Stimulated activated CD4-positive, alpha-beta T cell treated with anti-CD3 and anti-CD28 coated beads, Interleukin-1b, Interleukin-23, amount 100 ng/mL, for 24 hours (primary cell): ENCODE results near the gene EED.
A peak's percentile ranks its signal among the peaks of the same experiment; 100 is the strongest.
"Not testable (repeated sequence)": the region's sequence is repeated elsewhere in the genome, so short reads cannot be mapped to it uniquely, and the experiment has no call there.

ENCODE experiments used
- DNase-seq, 4 experiments: peaks; one replicate each; pipeline ENCODE4 v3.0.0-alpha.2; 2020; ENCODE audit warnings: low read depth in 4 of 4, low spot score in 1 of 4

Gene EED

DNA sequence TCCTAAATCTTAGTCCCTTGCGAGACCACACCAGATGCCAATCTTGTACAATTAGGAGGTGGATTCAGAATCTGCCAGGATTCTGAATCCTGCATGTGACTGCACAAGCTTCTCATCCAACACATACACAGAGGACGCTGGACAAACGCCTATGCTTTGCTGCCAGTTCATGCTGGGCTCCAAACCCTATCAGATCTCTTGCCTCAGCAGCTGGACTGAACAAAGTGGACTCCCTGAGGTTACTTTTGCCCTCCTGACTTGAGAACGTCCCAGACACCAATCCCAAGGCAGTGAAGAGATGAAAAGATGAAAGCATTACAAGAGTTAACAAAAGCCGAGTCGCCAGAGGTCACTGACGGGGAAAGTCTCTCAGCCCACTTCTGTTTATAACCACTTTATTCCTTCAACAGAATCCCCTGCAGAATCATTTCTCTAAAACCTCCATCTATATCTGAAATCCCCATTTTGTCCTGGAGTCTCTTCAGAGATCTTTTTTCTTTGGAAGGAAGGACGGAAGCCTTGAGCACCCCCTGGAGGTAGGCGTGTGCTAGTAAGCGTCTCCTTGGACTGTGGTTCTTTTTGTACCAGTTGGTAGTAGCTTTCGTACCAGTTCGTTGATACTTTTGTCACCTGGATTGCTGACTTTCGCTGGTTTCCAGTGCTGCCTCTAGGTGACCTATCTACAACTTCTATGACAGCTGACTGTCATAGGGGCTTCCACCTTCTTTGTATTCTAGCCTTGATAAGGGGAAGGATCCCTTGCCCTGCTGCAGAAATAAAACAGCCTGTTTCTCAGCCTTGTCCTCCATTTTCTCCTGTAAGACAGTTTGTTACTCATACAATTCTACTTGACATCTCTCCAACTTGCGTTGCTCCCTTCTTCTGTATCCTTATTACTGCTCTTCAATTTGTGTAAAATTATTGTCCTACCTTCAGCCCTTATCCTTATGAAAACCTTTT lies 26.1 kb upstream of the EED start:
- DNase-seq: peak in 3 of 4 experiments; percentile 43 to 52 (median 45)

DNA sequence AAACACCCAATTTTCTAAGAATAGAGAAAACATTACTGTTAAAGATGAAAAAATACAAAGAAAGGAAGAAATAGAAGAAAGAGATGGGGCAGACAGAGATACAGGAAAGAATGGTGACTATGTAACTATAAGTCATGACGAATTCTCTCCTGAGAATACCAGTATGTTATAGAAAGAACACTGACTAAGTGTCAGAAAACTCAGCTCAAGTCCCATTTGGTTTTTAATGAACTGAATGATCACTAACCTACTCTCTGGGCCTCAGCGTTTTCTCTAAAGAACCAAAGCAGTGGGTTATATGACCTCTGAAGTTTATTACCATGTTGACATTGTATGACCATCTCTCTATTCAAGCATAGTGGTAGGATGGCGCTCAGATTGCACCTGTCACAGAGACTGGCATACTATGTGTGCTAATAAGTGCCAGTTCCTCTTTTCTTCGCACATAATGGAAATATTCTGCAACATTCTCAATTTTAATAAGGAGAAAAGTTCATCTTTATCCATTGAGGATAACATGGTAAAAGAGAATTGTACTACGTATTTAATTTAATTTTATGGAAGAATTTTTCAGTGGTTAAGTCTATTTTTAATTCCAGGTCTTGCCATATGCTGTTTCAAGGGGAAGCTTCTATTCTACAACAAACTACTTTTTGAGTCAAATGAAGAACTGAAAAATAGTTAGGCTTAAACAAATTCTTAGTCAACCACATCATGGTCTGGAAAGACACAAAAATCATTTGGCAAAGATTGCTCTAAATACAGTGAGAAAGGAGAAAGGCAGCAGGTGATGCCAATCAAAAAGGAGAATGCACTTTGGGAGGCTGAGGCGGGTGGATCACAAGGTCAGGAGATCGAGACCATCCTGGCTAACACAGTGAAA lies 25.0 kb upstream of the EED start:
- DNase-seq: no peak

DNA sequence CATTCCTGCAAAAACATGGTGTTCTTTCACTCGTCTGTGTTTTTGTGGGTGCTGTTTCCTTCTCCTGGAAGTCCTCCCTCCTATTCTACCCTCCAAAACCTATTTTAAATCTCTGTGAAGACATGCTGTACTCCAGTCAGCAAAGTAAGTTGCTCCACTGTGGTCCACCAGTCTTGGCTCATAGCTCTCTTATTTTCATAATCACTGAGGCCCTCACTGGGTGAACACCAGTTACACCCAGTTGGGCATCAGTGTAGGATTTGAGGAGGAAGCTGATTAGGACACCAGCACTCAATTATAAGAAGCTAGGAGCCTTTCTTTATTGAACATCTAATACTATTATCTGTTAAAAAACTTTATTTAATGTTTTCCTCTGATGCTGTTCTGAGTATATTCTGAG lies 23.9 kb upstream of the EED start:
- DNase-seq: no peak

DNA sequence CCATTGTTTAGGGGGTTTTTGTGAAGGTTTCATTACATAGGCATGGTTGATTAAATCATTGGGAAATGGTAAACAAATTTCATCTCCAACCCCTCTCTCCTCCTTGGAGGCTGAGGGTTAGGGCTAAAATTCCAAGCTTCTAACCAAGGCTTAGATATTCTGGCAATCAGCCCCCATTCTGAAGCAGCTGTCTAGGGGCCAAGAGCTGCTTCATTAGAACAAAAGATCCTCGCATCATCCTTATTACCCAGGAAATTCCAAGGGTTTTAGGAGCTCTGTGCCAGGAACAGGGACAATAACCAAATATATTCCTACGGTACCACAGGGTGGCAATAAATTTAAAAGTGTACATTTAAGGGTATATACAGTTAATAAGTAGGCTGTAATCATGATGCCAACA lies 22.5 kb upstream of the EED start:
- no peak for DNase-seq

DNA sequence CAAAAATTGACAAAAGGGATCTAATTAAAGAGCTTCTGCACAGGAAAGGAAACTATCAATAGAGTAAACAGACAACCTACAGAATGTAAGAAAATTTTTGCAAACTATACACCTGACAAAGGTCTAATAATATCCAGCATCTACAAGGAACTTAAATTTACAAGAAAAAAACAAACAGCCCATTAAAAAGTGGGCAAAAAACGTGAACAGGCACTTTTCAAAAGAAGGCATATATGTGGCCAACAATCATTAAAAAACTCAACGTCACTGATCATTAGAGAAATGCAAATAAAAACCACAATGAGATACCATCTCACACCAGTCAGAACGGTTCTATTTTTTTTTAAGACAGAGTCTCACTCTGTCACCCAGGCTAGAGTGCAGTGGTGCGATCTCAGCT lies 20.0 kb upstream of the EED start:
- not testable (repeated sequence) for DNase-seq

DNA sequence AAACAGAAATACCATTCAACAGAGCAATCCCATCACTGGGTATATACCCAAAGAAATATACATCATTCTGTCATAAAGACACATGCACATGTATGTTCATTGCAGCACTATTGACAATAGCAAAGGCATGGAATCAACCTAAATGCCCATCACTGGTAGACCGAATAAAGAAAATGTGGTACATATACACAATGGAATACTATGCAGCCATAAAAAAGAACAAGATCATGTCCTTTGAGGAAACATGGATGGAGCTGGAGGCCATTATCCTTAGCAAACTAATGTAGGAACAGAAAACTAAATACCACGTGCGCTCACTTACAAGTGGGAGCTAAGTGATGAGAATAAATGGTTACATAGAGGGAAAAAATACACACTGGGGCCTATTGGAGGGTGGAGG lies 19.2 kb upstream of the EED start:
- DNase-seq: not testable (repeated sequence)

DNA sequence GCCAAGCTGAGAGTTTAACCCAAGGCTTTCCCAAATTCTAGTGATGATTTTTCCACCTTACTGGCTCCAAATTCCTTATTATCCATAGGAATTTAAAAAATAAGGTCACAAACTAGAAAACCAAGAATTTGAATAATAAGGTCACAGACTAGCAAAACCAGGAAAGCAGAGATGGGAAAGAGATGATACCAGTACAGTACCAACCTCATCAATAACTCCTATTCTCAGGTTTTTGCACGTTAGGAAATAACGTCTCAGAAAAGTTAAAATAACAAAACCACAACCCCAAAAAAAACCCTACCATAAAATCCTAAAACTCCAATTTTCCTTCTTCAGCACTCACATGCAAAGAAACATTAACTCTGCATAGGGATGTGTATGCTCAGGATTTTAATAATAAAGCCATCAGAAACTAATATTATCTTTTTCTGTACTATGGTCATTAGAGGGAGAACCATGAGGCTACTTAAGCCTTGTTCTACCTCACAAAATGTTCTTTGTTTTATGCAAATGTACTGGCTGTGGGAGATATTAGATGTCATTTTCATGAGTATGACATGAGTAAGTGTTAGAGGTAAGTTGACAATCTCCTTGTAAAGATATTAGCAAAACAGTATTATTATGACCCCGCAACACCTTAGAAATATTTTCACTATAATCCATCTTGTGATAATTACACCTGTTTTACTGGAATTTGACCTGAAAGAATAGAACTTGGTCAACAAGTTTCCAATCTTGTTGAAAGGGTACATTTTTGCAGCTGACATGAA lies 16.1 kb upstream of the EED start:
- no peak for DNase-seq

DNA sequence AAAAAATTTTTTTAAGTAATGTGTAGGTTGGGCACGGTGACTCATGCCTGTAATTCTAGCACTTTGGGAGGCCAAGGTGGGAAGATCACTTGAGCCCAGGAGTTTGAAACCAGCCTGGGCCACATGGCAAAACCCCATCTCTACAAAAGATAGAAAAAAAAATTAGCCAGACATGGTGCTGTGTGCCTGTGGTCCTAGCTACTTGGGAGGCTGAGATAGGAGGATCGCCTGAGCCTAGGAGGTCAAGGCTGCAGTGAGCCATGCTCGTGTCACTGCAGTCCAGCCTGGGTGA lies 15.6 kb upstream of the EED start:
- DNase-seq: peak in 2 of 4 experiments; percentile 35 to 48

DNA sequence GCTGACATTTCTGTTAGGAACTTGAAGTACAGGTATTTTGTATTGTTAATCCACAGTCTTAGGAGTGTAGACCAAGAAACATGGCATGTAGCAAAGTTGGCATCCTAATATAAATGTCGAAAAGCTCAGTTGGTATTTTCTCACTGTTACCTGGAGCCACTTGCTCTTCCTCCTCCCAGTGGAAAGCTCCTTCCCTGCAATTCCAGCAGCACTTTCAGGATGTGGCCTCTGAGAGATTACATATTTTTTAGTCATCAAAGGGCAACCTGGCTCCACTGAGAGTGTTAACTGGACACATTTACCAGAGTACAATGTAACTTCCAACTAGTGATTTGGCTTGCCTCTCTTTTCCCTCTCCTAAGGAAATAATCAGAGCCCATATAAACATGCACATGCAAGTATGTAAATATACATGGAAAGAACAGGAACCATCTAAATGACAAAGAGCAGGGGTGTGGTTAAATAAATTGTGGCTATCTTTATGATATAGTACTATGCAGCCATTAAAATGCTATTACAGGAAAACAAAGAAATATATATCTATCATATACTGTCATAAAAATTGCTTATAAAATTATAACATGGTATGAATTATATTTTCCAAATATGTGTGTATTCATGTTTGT lies 14.3 kb upstream of the EED start:
- no peak for DNase-seq

DNA sequence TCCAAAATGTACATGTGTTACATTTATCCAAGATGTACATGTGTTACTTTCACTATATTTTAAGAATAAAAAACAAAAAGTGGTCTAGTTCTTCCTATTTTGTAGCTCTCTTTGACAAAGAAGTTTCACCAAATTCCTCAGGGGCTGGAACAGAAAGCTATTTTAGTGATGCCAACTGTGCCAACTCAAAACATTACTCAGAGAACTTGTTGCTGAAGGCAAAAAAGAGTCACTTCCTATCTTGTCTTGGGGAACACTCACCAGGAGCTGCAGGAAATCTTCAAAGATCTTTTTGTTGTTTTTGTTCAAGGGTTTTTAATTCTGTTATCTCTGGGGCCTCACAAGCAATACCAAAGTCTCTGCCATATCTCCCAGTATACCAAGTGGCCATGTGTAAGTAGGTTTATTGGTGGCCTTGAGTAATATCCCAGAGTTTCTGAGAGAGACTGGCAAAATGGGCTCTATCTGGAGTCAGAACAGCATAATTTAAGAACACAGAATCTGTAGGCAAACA lies 13.6 kb upstream of the EED start:
- DNase-seq: no peak

DNA sequence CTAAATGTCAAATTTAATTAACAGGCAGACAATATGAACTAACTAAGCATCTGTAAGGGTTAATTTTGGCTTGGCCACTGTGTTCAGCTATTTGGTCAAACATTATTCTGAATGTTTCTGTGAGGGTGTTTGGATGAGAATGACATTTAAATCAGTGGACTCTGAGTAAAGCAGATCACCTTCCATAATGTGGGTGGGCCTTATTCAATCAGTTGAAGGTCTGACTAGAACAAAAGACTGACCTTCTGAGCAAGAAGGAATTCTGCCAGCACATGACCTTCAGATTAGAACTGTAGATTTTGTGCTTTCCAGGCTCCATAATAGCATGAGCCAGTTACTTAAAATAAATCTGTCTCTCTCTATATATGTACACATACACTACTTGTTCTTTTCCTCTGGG lies 12.0 kb upstream of the EED start:
- DNase-seq: no peak

DNA sequence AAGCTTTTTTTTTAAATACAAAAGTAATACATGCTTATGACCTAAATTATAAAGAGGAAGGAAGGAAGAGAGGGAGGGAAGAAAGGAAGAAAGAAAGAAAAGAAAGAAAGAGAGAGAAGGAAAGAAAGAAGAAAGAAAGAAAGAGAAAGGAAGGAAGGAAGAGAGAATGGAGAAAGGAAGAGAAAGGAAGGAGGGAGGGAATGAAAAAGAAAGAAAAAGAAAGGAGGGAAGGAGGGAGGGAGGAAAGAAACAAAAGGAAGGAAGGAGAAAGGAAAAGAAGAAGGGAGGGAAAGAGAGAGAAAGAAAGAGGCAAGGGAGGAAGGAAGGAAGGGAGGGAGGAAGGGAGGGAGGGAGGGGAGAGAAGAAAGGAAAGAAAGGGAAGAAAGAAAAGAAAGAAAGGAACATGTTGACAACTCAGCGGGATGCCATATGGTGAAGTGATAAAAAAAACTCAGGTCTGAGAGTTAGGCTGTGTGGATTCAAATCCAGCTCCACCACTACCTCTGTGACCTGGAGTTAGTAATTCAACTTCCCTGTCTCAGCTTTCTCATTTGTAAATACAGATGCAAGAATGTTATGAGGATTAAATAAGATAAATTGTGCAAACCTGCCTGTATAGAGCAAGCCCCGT lies 9.6 kb upstream of the EED start:
- DNase-seq: no peak

DNA sequence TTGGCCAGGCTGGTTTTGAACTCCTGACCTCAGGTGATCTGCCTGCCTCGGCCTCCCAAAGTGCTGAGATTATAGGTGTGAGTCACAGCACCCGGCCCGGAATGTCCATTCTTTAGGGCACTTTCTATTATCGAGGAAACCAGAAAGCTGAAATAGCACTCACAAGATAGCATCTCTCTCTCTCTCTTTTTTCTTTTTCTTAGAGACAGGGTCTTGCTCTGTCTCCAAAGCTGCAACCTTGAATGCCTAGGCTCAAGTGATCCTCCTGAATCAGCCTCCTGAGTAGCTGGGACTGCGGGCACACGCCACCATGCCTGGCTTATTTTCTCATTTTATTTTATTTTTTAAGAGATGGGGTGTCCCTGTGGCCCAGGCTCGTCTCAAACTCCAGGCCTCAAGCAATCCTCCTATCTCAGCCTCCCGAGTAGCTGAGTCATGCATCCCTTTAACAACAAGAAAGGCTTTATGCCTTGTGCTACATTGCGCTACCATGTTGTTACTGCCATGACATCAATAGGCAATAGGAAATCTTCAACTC lies 7.2 kb upstream of the EED start:
- no peak for DNase-seq

DNA sequence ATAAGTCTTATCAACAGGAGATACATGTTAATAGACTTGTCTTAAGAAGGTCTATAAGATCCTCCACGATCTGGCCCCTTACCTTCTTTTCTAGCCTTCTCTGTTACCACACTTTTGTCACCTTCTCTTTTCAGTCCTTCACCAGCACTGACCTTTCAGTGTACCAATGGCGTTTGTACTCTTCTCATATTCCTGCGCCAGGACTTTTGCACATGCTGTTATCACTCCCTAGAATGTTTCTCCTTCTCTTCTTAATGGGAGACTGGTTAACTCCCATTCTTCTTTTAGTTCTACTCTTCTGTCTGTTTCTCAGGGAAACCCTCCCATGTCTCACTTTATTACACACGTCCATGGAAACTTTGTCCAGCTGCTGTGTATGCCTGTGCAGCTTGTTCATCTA lies 4.4 kb upstream of the EED start:
- DNase-seq: no peak

DNA sequence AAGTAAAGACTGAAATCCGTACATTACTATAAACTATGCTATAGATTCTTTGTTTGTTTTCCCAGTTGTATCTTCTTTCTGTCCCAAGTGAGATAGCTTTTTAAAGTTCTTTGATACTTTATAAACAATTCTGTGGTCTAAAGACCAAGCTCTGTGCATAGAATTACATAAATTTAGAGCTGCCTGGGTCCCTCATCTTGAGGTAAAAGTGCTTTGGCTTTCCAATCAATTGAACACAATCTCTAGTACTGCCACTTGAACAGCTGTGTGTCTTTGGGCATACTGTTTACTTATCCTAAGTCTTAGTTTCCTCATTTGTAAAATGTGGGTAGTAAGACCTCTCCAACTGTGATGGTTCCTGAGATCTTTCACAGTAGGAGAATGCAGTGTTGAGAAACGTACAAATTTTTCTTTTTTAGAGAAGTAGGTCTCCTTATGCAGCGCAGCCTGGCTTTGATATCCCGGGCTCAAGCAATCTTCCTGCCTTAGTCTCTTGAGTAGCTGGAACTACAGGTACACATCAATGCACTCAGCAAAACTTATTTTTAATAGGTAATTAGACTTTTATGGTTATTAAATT lies 2.5 kb upstream of the EED start:
- DNase-seq: no peak

DNA sequence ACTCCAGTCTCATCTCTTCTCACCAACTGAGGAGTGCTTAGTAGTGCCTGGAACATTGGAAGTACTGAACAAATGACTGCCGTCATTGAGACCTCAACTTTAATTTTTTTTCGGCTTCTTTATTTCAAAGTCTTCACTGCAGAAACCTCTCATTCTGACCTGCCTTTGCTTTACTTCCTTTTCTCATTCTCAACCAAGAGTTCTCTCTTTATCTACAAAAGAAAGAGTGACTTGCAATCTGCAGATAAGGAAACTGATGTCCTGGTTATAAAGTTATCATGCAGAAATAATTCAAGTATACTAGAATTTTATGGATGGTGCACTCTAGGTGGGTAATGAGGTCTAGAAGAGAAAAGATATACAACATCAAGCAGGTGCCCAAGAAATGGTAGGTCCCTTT lies 1.2 kb upstream of the EED start:
- DNase-seq: no peak

DNA sequence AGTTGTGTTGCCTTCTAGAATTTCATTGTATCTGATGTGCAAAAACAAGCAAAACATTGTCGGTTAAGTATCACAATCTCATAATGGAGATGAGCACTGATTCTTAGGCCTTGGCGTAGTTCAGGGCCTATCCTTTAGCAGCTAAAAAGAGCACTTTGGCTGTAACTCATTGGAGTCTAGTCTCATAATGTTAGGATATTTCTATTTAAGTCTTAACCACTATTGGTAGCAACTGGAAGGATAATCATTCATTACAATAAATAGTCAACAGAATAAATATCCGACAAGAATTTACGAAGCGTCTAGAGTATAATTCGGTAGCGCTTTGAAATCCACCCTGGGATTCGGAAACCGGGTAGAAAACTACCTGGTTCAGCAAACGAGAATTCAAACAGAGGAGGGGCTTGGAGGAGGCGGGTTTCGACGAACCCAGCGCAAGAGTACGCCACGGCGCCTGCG lies 461 bp upstream of the EED start:
- DNase-seq: peak; percentile 70 to 83 (median 80)

DNA sequence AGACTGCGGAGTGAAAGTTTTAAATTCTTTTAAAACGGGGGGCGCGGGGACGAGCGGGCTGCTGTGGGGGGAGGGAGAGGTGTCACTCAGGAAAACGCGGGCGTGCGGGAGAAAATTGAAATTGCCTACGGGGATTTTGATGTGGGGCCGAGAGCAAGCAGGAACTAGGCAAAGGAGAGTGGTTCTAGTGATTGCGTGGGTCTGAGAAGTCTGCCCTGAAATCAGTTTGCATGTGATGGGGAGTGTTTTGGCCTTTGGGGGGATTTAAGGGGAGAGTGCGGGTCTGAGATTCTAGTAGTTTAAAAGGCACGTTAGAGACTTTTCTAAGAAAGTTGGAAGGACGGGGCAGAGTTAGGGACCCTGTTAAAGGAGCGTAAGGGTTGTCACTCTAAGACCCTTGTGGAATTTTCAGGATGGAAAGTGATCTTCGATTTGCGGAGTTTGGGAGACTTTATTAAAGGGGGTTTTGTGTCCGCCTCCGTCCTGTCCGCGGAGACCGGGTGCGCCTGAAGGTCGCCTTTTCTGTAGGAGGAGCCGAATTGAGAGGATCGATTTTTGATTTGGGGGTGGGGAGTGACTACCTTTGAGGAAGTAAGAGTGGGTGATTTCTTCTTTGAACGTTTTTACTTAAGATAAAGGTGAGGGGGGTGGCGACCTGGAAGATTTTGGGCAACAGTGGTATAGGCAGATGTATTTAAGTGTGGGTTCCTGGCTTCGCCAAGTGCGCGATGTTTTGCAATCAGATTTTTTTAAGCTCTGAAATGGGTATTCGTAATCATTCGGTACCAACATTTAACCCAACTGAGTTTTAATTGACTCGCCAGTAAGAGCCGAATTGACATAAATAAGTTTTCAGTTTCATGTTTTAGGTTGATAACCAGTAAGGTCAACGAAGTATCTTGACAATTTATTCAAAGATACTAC lies 1.1 kb downstream of the EED start:
- peak in 1 of 4 experiments; percentile 10 for DNase-seq

DNA sequence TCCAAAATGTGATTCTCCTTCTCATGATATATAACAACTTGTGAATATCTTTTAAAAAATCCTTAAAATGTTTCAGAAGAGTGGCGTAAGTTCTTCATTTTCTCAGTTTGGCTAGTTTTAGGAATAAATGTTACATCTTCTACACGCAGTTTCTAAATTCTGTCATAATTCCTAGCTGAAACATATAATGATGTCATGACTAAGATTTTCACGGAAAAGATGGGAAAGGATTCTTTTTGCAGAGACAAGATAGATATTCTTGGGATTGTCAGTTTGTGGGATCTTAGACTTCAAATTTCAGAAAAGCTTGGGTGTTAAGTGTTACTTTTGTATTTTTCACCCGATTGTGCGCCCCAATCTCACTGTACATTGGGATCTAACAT lies 1.7 kb downstream of the EED start:
- no peak for DNase-seq
